ENCODE data around the gene TSPAN14. TPM values are rescaled to one million over a fixed set of nuclear protein-coding genes. Genes with fewer than 3 reads are reported as not detected.
"Not testable (repeated sequence)": the region's sequence is repeated elsewhere in the genome, so short reads cannot be mapped to it uniquely, and the experiment has no call there.

TSPAN14 gene
- total RNA-seq, 1 donor from 2014 or later: 169 TPM

- no peak overlapping the region for H3K27ac ChIP-seq
- no peaks in the 10 kb centered on the region for H3K27me3 ChIP-seq (ENCODE audit: low read depth)
- H3K4me1 ChIP-seq: peaks cover 29% of the 10 kb centered on the region
- H3K9me3 ChIP-seq: no peaks in the 10 kb centered on the region
- DNase-seq (no peak), ATAC-seq (peak; percentile 22 to 41)
- H3K36me3 ChIP-seq: no peaks in the 10 kb centered on the region
- no peak for TF ChIP-seq CTCF (IDR thresholded peaks at IDR 0.05)
- intact Hi-C loops (cut with DNase I): no loop called here
- no peak overlapping the region for H3K4me3 ChIP-seq
These were observed 37.5 kb upstream of the TSPAN14 start for GRCh38 chr10:80416479-80417098.

GRCh38 chr10:80417256-80417655 lies 36.9 kb upstream of the TSPAN14 start:
- H3K9me3 ChIP-seq; H3K4me3 ChIP-seq; DNase-seq; H3K27ac ChIP-seq; H3K27me3 ChIP-seq (ENCODE audit: low read depth); ATAC-seq; intact Hi-C loops (cut with DNase I); H3K36me3 ChIP-seq: not testable (repeated sequence)
- peaks cover 29% of the 10 kb centered on the region for H3K4me1 ChIP-seq

GRCh38 chr10:80421050-80421706 lies 32.9 kb upstream of the TSPAN14 start:
- intact Hi-C loops (cut with DNase I): no loop called here
- ATAC-seq: no peak
- no peaks in the 10 kb centered on the region for H3K27me3 ChIP-seq (ENCODE audit: low read depth)

GRCh38 chr10:80421707-80422536 lies 32.2 kb upstream of the TSPAN14 start:
- Histone ChIP-seq H3K36me3 (peaks cover 27% of the 10 kb centered on the region), H3K27ac (no peak overlapping the region), H3K9me3 (no peaks in the 10 kb centered on the region), H3K27me3 (ENCODE audit: low read depth) (no peaks in the 10 kb centered on the region), H3K4me1 (no peaks in the 10 kb centered on the region), H3K4me3 (no peak overlapping the region)
- intact Hi-C loops (cut with DNase I): no loop called here
- no peak for TF ChIP-seq CTCF (IDR thresholded peaks at IDR 0.05)
- ATAC-seq (no peak), DNase-seq (no peak)

More at GRCh38 chr10:80421050-80421706, 32.9 kb upstream of the TSPAN14 start:
- Histone ChIP-seq H3K9me3 (no peaks in the 10 kb centered on the region), H3K4me3 (no peak overlapping the region), H3K4me1 (peaks cover 2% of the 10 kb centered on the region), H3K36me3 (peaks cover 21% of the 10 kb centered on the region), H3K27ac (no peak overlapping the region)
- DNase-seq: no peak
- TF ChIP-seq CTCF (IDR thresholded peaks at IDR 0.05): no peak

GRCh38 chr10:80425901-80426300 lies 28.2 kb upstream of the TSPAN14 start:
- peaks cover 35% of the 10 kb centered on the region for H3K36me3 ChIP-seq

More at GRCh38 chr10:80425901-80426300, 28.2 kb upstream of the TSPAN14 start:
- no peak for TF ChIP-seq CTCF (IDR thresholded peaks at IDR 0.05)
- Histone ChIP-seq H3K4me1 (no peaks in the 10 kb centered on the region), H3K9me3 (no peaks in the 10 kb centered on the region), H3K27me3 (ENCODE audit: low read depth) (no peaks in the 10 kb centered on the region), H3K4me3 (no peak overlapping the region), H3K27ac (no peak overlapping the region)
- intact Hi-C loops (cut with DNase I): no loop called here
- ATAC-seq: no peak
- no peak for DNase-seq

All from lower lobe of right lung (tissue), 2 donors.